Hepatocyte (in vitro differentiated cells): ENCODE measurements around the gene ZNF184. TPM values are rescaled to one million over a fixed set of nuclear protein-coding genes. Genes with fewer than 3 reads are reported as not detected.

Source experiments
- DNase-seq: peaks from one replicate; pipeline ENCODE4 v3.0.0-alpha.2; 2016; ENCODE audit warnings: low spot score
- H2AFZ ChIP-seq: fragments of 200-600 bp; sonication (generic); 2 replicates; pipeline ENCODE4 v1.6.0; 2016; ENCODE audit warnings: antibody characterized with exemption, mild to moderate bottlenecking
- H3K27ac ChIP-seq: fragments of 200-600 bp; sonication (generic); 2 replicates; pipeline ENCODE4 v1.5.1; 2016; ENCODE audit warnings: mild to moderate bottlenecking
- H3K27me3 ChIP-seq: fragments of 200-600 bp; sonication (generic); 2 replicates; pipeline ENCODE4 v1.6.1; 2016
- H3K36me3 ChIP-seq: fragments of 200-600 bp; sonication (generic); replicated peaks from 2 replicates; pipeline ENCODE4 v1.5.1; 2016; ENCODE audit warnings: low read depth; ENCODE audit not compliant: insufficient read depth
- H3K4me1 ChIP-seq: fragments of 200-600 bp; sonication (generic); 2 replicates; pipeline ENCODE4 v1.5.1; 2016; ENCODE audit warnings: mild to moderate bottlenecking, moderate library complexity; ENCODE audit not compliant: insufficient read depth
- H3K4me2 ChIP-seq: fragments of 200-600 bp; sonication (generic); 2 replicates; pipeline ENCODE4 v1.6.0; 2016
- H3K4me3 ChIP-seq: fragments of 200-600 bp; sonication (generic); 2 replicates; pipeline ENCODE4 v1.5.1; 2016; ENCODE audit warnings: mild to moderate bottlenecking
- H3K79me2 ChIP-seq: fragments of 200-600 bp; sonication (generic); 2 replicates; pipeline ENCODE4 v1.6.0; 2017; ENCODE audit warnings: mild to moderate bottlenecking
- H3K9me2 ChIP-seq: fragments of 200-600 bp; sonication (generic); replicated peaks from 2 replicates; pipeline ENCODE4 v1.6.0; 2017; ENCODE audit warnings: mild to moderate bottlenecking; ENCODE audit not compliant: insufficient read depth
- H3K9me3 ChIP-seq: fragments of 200-600 bp; sonication (generic); 2 replicates; pipeline ENCODE4 v1.5.1; 2016; ENCODE audit warnings: low read depth, mild to moderate bottlenecking
- H4K20me1 ChIP-seq: fragments of 200-600 bp; sonication (generic); 2 replicates; pipeline ENCODE4 v1.6.0; 2016; ENCODE audit warnings: mild to moderate bottlenecking; ENCODE audit not compliant: insufficient read depth, poor library complexity, severe bottlenecking
- CTCF ChIP-seq: fragments of 200-600 bp; sonication (generic); IDR thresholded peaks from 2 replicates; pipeline ENCODE4 v1.5.1; 2016; ENCODE audit warnings: antibody characterized with exemption, mild to moderate bottlenecking; ENCODE audit not compliant: poor library complexity
- EZH2 ChIP-seq: fragments of 200-600 bp; sonication (generic); IDR thresholded peaks from 2 replicates; pipeline ENCODE4 v1.6.1; 2016; ENCODE audit warnings: antibody characterized with exemption, mild to moderate bottlenecking, borderline replicate concordance
- EZH2phosphoT487 ChIP-seq: fragments of 200-600 bp; sonication (generic); IDR thresholded peaks from one replicate; pipeline ENCODE4 v1.6.1; 2018; ENCODE audit warnings: antibody characterized with exemption, mild to moderate bottlenecking, low read depth, moderate library complexity; ENCODE audit not compliant: unreplicated experiment, severe bottlenecking
- WGBS: methylation state at CpG from one replicate; pipeline ENCODE4 v1.1.6; 2016; ENCODE audit warnings: low lambda C conversion rate; ENCODE audit errors: missing lambda C conversion rate; 5-methylcytosine and 5-hydroxymethylcytosine counted together
- polyA plus RNA-seq: library from polyadenylated mRNA; unstranded; fragments of >200 nt; fragmentation: Nextera tagmentation; extraction: Ambion mirVana; gene quantifications from 2 replicates; pipeline ENCODE4 v1.2.1, GENCODE V29; 2016
- total RNA-seq: library from RNA; depleted of rRNA; stranded (reverse); fragments of >200 nt; gene quantifications from 2 replicates; pipeline ENCODE4 v1.2.3, GENCODE V29; 2014

Gene ZNF184
- total and polyA plus RNA-seq, 2 experiments from 2014 or later, result 5.1 to 12.3 TPM

- Histone ChIP-seq H3K27me3 (peaks cover 36% of the 10 kb centered on the region), H3K36me3 (no peaks in the 10 kb centered on the region), H3K4me3 (no peak overlapping the region), H3K9me2 (no peaks in the 10 kb centered on the region), H3K79me2 (no peaks in the 10 kb centered on the region), H3K9me3 (no peaks in the 10 kb centered on the region), H2AFZ (no peak overlapping the region), H3K4me1 (no peaks in the 10 kb centered on the region), H3K4me2 (no peak overlapping the region), H4K20me1 (no peaks in the 10 kb centered on the region), H3K27ac (no peak overlapping the region)
- DNase-seq, result no peak
- no peak for TF ChIP-seq CTCF
- no peak for TF ChIP-seq EZH2
- TF ChIP-seq EZH2phosphoT487, result no peak
- WGBS, result 95% methylated on average over 5 of the region's 5 CpGs
Observed at GRCh38 chr6:27517238-27517637, 44.3 kb upstream of the ZNF184 start.

- 71% methylated on average over 28 of the region's 28 CpGs for WGBS
- no peaks in the 10 kb centered on the region for H3K79me2 ChIP-seq
- no peak overlapping the region for H3K4me2 ChIP-seq
- no peak overlapping the region for H2AFZ ChIP-seq
- H3K27me3 ChIP-seq, result peaks cover 37% of the 10 kb centered on the region
- H3K4me3 ChIP-seq, result no peak overlapping the region
- H3K36me3 ChIP-seq, result no peaks in the 10 kb centered on the region
- no peaks in the 10 kb centered on the region for H3K9me3 ChIP-seq
- H3K4me1 ChIP-seq, result no peaks in the 10 kb centered on the region
- no peaks in the 10 kb centered on the region for H3K9me2 ChIP-seq
- no peak overlapping the region for H3K27ac ChIP-seq
- H4K20me1 ChIP-seq, result no peaks in the 10 kb centered on the region
- no peak for DNase-seq
- TF ChIP-seq EZH2phosphoT487, result no peak
Observed at GRCh38 chr6:27514906-27515495, 42.1 kb upstream of the ZNF184 start.

- peaks cover 37% of the 10 kb centered on the region for H3K27me3 ChIP-seq
- no peaks in the 10 kb centered on the region for H4K20me1 ChIP-seq
- TF ChIP-seq EZH2 (no peak), CTCF (no peak), EZH2phosphoT487 (no peak)
- H3K27ac ChIP-seq, result no peak overlapping the region
- no peaks in the 10 kb centered on the region for H3K4me1 ChIP-seq
- WGBS, result 84% methylated on average over 2 of the region's 2 CpGs
- no peak overlapping the region for H2AFZ ChIP-seq
- no peaks in the 10 kb centered on the region for H3K36me3 ChIP-seq
- H3K79me2 ChIP-seq, result no peaks in the 10 kb centered on the region
- H3K4me2 ChIP-seq, result no peak overlapping the region
- no peaks in the 10 kb centered on the region for H3K9me3 ChIP-seq
- H3K9me2 ChIP-seq, result no peaks in the 10 kb centered on the region
- H3K4me3 ChIP-seq, result no peak overlapping the region
- no peak for DNase-seq
Observed at GRCh38 chr6:27512525-27512924, 39.6 kb upstream of the ZNF184 start.

GRCh38 chr6:27507041-27507956, 34.4 kb upstream of the ZNF184 start:
- H3K36me3 ChIP-seq, result no peaks in the 10 kb centered on the region
- no peaks in the 10 kb centered on the region for H3K9me3 ChIP-seq
- WGBS, result 86% methylated on average over 9 of the region's 9 CpGs
- H3K4me3 ChIP-seq, result no peak overlapping the region
- TF ChIP-seq CTCF, result no peak
- TF ChIP-seq EZH2phosphoT487, result no peak
- TF ChIP-seq EZH2, result no peak
- no peak overlapping the region for H3K4me2 ChIP-seq
- H3K27me3 ChIP-seq, result peaks cover 1% of the 10 kb centered on the region
- no peak overlapping the region for H3K27ac ChIP-seq
- H3K4me1 ChIP-seq, result no peaks in the 10 kb centered on the region
- H3K79me2 ChIP-seq, result no peaks in the 10 kb centered on the region
- H2AFZ ChIP-seq, result no peak overlapping the region
- no peak for DNase-seq
- H3K9me2 ChIP-seq, result no peaks in the 10 kb centered on the region
- no peaks in the 10 kb centered on the region for H4K20me1 ChIP-seq
